ENCODE results near the gene CKAP2L.

Gene CKAP2L

GRCh38 chr2:112758711-112759110, 5.7 kb downstream of the CKAP2L start:
- DNase-seq = no peak

DNA sequence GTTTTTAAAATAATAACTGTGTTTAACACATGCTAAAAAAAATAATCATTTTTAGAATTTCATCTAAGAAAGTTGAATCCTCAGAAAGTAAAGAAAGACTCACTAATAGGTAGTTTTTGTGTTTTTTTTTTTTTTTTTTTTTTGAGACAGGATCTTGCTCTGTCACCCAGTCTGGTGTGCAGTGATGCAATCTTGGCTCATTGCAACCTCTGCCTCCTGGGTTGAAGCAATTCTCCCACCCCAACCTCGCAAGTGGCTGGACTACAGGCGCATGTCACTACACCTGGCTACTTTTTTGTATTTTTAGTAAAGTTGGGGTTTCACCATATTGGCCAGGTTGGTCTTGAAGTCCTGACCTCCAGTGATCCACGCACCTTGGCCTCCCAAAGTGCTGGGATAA, 7.1 kb downstream of the CKAP2L start:
- DNase-seq = no peak

DNA sequence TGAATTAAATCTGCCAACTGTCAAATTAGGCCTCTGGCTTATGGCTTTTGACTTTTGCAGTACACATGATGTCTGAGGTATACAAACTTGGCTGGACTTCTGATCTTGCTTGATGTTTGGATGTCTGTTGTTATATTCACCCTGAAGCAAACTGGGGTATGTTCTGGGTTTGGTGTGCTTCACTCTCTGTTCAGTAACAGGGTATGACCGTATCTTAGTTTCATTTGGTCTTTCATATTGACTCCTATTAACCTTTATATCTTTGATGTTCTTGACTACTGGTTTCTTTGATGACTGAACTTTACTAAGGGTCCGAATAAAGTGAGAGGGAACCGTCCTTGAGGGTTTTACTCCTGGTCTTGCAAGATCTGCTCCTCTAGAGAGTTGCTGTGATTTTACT, 8.2 kb downstream of the CKAP2L start:
- DNase-seq = no peak

GRCh38 chr2:112755444-112755843, 9.0 kb downstream of the CKAP2L start:
- no peak for DNase-seq

DNA sequence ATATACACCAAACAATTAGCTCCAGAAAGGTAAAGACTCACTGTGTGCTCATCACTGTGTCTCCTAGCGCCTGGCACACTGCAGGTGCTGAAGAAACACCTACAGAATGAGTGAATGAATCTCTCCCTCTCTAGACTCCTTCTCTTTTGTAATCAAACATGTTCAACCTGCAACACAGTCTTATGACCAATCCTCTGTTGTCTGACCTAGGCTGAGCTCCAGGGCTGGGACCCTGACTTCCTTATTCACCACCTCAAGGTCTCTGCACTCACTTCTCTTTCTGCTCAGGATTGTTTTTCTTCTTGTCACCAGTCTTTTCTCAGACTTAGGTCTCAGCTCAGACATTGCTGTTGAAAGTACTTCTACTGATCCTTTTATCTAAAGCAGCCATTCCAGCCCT, 9.8 kb downstream of the CKAP2L start:
- DNase-seq = no peak

- DNase-seq = no peak
Observed at GRCh38 chr2:112752667-112753066, 11.7 kb downstream of the CKAP2L start.

GRCh38 chr2:112751451-112752197, 12.8 kb downstream of the CKAP2L start:
- DNase-seq = no peak

DNA sequence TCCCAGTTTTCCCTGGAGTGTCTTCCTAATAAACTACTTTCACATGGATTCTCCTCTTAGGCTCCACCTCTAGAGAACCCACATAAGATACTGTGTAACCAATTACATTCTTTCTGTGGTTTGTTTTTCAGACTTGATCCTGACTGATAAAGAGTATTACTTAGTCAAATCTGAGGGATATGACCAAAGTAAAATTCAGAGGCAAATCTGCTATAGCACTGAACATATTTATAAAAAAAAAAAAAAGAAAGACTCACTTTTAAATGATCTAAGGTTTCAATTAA, 13.9 kb downstream of the CKAP2L start:
- no peak for DNase-seq

- peak; percentile 70 for DNase-seq
Observed at GRCh38 chr2:112749755-112750559, 14.5 kb downstream of the CKAP2L start.

- no peak for DNase-seq
Observed at GRCh38 chr2:112740527-112740926, 23.9 kb downstream of the CKAP2L start.

DNA sequence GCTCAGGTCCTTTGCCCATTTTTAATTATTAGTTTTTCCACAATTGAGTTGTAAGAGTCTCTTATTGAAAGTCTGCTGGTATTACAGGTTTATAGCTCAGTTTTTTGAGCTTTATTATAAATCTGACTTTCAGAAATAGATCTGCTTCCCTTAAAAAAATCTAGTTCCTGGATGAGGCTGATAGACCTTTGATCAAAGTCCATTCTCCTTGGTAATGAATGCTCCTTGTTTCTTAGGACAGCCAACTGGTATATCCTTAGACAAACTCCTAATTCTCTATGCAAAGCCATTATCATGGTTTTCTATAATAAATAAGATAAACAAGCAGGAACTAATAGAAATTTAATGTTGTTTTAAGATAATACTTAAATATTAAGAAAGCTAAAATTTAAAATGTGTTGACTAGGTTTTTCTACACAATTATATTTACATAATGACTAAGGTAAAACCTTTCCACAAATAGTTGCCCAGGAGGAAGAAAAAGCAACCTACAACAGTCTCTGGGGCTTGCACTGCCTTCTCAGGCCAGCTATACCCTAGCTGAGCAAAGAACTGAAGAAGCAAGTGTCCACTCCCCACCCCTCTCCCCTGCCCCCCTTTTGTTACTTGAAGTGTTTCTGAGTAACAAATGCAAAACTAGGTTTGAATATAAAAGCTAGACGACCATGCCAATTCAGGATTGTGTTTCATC, 26.7 kb downstream of the CKAP2L start:
- no peak for DNase-seq

GRCh38 chr2:112733871-112734270, 30.5 kb downstream of the CKAP2L start:
- no peak for DNase-seq

DNA sequence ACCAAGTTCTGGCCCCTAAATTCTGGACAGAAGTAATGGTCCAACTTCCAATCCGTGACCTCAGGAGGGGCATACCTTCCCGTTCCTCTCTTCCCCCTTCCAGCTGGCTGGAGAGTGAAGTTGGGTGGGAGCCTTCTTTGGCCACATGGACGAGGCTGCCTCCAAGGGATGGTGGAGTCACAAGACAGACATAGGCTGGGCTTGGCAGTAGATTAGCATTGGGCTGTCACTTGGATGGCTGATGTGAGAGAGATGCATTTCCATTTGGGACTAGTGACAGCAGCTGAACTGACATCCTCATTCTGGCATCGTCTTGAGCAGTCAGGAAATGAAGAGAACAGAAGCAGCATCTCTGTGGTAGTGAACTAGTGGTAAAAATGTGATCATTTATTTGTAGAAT, 31.0 kb downstream of the CKAP2L start:
- DNase-seq = no peak

GRCh38 chr2:112731479-112731878, 32.9 kb downstream of the CKAP2L start:
- DNase-seq = no peak

DNA sequence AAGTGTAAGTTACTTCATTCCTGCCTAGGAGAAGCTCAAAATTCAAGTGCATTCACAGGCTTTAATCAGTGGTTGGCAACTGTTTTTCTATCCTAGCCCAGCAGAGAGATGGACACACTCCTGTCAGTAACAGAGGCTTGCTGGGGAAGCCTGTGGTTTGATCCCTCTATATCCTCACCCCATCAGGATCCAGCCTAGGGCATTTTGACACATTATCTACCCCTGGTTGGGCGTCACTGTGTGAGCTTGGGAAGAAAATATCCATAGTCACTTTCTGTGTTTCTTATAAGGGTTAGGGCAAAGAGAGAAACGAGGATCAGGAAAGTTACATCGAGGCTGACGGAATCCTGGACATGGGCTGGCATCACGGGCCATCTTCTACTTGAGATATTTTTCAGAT, 33.6 kb downstream of the CKAP2L start:
- DNase-seq = no peak

- no peak for DNase-seq
Observed at GRCh38 chr2:112730216-112730615, 34.2 kb downstream of the CKAP2L start.

DNA sequence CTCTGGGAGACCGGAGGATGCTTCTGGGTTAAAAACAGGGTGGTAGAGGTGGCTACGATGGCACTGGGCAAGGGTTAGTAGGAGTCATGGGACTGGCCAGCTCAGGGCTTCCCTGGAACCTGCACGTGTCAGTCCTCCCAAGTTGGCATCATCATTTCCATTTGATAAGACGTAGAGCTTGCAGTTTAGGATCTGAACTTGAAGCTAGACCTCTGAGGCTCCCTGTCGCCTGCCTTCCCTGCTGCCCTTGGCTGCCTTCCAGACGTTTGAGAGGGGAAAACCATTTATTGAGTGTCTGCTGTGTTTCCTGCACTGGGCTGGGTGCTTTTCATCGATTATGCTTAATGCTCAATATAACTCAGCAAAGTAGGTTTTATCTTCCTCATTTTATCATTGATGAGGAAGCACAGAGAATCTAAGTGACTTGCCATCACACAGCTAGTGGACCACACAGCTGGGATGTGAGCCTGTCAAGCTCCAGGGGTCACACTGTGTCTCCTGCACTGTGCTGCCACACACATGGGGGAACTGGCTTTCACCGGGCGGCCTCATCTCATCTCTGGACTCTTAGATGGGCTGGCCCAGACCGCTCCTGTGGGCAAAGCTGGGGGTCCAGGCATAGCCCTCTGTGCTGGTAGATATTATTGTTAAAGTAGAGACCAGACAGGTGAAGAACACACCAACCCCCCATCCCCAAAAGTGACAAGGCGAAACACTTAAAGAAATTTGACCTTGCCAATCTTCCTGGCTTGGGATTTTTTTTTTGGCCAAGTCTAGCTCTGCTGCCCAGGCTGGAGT, 35.8 kb downstream of the CKAP2L start:
- no peak for DNase-seq

DNA sequence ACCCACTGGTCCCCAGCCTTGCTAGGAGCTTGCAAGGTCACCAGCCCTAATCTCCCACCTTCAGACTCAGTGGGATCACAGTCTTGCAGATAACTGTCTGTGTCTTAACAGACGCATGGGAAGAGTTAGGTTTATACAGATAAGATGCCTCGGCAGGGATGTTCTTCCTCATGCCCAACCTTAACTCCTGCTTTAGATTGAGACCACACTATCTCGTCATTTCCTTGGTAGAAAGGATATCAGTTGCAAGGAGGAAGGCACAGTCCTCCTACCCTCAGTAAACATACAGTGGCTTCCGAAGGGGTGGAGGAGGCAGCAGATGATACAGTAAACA, 36.4 kb downstream of the CKAP2L start:
- DNase-seq = no peak

GRCh38 chr2:112727276-112728028, 37.0 kb downstream of the CKAP2L start:
- no peak for DNase-seq

- DNase-seq = peak; percentile 91
Observed at GRCh38 chr2:112726487-112727190, 37.8 kb downstream of the CKAP2L start.

GRCh38 chr2:112725545-112726457, 38.6 kb downstream of the CKAP2L start:
- no peak for DNase-seq
